Cerebellar cortex (tissue), 1 donor: Measurements from ENCODE around the gene TNFAIP6.
"Not testable (repeated sequence)": the region's sequence is repeated elsewhere in the genome, so short reads cannot be mapped to it uniquely, and the experiment has no call there.

Source experiments
- DNase-seq: peaks from one replicate; pipeline ENCODE4 v3.0.0-alpha.2; 2015; ENCODE audit warnings: low spot score

The TNFAIP6 gene

GRCh38 chr2:151417650-151418049 is 60.3 kb downstream of the TNFAIP6 start:
- no peak for DNase-seq

- DNase-seq, result not testable (repeated sequence)
Observed at GRCh38 chr2:151421681-151422080, 64.3 kb downstream of the TNFAIP6 start.

- no peak for DNase-seq
Observed at GRCh38 chr2:151422917-151423439, 65.6 kb downstream of the TNFAIP6 start.

GRCh38 chr2:151423760-151424159 is 66.4 kb downstream of the TNFAIP6 start:
- no peak for DNase-seq
